ENCODE data around the gene KLHL30.

KLHL30 gene

DNA sequence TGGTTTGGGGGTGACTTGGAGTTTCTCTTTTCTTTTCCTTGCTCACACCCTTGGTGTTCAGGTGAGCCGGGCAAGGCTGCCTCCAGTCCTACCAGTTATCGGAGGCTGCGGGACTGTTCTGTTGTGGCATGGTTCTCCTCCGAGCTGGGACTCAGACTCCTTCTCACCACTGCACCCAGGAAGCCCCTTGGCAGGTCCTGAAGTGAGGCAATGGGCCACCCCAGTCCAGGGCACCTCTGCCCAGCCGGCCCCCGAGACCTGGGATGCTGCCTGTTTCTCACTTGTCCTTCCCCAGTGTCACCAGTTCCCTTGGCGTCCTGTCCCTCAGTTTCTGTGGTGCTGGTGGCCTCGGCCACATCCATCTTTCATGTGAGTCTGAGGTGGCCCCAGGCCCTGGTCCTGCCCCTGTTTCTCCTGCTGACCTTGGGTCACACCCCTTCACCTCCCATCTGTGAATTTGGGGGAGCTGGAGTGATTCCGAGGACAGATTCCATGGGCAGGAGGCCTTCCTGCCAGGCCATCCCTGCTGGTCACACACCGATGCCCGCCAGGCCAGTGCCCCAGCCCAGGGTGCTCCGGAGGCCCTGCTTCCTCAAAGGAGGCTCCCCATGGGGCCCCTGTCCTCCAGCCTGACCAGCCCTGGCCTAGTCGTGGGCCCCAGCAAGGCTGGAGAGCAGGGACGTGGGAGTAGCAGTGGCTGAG lies 6.6 kb upstream of the KLHL30 start:
- DNase-seq = no peak

DNA sequence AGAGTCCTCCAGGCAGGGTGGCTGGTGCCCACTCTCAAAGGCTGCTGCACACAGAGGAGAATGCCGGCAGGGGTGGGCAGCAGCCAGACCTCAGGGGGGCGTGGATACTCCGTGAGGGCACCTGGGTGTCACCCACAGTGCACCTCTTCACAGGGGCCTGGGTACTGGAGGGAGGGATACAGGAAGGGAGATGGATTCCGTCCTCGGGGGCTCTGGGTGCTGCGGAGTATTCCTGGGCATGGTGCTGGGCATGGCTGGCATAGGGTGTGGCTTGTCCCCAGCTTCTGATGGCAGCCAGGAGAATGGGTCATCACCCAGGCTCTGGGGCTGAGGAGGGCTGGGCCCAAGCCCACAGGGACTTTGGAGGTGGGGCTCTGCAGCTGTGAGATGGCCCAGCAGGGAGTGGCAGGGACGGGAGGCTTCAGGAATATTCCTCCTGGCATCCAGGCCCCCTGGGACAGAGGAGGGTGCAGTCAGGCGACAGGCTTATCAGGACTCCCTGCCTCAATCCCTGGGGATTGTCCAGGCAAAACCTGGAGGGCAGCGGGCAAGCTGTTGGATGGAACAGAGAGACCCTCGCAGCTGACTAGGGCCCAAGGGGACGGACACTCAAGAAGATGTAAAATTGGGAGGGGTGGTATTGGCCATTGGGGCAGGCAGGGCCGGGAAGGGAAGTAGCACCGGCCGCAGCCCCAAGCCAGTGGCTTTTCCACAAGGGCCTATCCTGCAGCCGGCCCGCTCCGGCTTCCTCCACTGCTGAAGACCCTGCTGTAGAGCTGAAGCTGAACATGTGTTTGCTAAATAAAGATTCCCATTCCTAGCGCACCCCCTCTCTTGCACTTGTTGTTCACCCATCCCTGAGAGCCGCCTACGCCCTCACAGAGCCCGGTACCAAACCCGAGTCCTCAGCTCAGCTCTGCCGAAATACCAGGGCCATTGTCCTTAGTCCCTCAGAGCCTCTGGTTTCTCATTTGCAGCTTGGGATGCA lies 5.7 kb upstream of the KLHL30 start:
- no peak for DNase-seq

DNA sequence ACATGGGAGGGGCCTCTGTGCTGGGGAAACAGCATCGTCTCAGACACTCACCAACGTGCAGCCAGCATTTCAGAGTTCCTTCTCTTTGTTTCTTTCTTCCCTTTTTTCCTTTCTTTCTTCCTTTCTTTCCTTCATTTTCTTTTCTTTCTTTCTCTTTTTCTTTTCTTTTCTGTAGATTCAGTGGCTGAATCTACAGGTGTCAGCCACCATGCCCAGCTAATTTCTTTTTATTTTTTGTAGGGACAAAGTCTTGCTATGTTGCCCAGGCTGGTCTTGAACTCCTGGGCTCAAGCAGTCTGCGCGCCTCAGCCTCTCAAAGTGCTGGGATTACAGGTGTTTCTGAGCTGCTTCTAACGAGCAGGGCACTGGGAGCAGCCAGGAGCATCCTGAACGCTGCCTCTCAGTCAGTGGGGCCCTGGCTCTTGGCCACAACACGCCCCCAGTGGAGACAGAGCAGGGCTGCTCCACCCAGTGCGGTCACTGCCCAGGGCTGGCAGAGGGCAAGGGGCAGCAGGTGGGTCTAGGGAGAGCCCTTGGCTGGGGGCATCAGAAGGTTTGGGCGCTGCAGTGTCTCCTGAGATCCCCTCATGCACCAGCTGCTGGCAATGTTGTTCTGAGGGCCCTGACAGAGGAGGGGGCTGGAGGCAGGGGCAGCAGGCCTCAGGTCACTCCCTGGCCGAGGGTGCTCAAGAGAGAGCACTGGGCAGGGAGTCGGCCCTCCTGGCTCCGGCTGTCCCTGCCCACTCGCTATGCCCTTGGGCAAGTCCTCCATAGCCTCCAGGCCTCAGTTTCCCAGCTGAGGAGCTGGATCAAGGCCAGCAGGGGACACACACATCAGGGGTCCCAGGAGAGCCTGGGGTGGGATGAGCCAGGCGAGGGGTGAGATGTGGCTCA lies 4.7 kb upstream of the KLHL30 start:
- DNase-seq = no peak

DNA sequence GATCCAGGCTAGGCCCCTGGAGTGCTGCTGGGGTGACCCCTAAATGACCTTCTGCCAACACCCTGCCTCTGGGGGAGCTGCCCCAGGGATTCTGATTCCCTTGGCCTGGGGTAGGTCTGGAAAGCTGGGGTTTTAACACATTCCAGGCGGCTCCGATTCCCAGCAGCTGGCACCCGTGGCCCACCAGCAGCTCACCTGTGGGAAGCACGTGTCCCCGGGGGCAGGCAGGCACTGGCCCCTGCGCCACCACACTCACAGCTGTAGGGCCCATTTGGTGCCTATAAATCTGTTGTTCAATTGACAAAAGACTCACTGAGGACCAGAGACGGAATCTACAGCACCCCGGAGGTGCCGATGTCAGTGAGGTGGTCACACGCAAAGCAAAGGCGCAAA lies 4.1 kb upstream of the KLHL30 start:
- DNase-seq = no peak

DNA sequence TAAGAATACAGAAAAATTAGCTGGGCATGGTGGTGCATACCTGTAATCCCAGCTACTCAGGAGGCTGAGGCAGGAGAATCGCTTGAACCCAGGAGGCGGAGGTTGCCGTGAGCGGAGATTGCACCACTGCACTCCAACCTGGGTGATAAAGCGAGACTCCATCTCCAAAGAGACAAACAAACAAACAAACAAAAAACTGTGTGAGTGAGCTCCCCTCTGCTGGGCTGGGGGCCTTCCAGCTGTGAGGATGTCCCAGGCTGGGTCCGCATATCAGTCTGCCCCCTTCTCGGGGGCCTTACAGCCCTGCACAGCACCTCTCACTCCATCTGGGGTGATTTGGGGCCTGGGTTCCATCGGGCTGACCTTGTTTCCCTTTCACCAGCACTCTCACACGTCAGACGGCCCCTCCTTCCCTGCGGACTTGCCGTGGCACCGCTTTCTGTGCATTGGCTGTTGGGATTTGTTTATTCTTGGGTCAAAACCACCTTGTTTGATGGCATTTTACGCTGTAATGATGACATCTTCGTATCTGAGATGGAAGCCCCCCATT lies 2.8 kb upstream of the KLHL30 start:
- DNase-seq = no peak

DNA sequence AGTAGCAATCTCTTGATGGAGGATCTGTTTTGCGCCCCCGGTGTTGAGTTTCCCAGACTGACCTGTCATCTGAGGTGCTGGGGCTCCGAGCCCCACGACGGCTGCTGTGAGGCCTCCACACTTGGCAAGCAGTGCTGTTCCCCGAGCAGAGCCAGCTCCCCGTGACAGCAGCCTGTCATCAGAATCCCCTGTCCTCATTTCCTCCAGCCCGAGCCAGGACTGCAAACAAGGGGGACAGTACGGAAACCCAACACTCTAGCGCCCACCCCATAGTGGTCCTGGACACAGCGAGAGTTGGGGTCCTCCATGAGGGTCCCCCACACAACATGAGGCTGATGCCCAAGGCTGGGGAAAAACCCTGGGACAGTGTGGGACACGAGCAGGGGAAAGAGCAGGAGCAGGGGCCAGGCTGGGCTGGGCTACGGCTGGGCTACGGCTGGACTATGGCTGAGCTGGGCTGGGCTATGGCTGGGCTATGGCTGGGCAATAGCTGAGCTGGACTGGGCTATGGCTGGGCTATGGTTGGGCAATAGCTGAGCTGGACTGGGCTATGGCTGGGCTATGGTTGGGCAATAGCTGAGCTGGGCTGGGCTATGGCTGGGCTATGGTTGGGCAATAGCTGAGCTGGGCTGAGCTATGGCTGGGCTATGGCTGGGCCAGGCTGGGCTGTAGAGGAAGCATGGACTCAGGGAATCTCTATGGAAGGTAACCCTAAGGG lies 1.5 kb upstream of the KLHL30 start:
- DNase-seq = no peak

DNA sequence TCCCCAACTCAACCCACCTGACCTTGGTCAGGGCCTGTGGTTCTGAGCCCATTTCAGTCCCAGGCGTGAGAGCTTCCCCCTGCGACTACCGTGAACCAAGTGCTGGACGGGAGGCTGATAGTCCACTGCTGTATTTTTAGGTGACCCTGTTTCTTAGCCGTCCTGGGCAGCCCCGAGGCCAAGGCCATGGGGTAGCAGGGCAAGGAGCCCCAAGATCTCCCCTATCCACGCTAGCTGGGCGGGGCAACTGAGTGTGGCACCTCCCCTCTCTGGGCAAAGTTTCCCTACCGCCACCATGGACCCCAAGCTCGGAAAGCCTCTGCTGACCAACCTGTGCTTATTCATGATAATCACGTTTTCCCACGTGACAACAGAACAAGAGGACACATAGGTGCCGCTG lies 583 bp upstream of the KLHL30 start:
- no peak for DNase-seq

DNA sequence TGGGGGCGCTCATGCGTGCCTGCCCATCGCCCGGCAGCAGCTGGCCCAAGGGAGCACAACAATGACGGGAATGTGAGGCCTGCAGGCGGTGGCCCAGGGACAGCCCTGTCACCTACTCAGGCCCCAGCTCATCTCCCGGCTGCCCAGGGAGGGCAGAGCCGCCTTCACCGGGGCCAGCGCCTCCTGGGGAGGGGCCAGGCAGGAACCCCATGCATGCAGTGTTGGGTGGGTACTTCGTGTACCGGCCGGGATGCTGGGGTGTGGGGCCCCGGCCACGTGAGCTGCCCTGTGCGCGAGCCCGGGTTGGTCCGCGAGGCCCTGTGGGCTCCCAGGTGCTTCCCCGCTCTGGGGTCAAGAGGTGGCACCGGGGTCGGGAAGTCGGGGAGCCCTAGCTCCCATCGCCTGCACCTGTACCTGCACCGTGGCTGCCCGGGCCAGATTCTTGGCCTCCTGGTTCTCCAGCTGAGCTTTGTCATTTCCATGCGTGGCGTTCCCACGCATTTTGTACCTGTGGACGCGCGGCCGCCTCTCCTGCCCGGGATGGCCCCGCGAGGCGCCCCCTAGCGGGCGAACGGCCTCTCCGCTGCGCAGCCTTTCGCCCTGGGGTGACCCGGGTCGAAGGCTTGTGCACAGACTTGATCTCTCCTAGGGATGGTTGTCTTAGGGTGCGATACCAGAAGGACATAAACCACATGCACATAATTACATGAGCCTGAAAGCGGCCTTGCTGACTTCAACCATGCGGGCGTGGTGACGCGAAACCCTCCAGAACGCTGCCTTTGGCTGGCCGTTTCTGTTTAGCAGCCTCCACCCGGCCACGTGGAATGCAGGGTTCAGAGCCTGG lies 950 bp downstream of the KLHL30 start:
- peak; percentile 36 for DNase-seq

DNA sequence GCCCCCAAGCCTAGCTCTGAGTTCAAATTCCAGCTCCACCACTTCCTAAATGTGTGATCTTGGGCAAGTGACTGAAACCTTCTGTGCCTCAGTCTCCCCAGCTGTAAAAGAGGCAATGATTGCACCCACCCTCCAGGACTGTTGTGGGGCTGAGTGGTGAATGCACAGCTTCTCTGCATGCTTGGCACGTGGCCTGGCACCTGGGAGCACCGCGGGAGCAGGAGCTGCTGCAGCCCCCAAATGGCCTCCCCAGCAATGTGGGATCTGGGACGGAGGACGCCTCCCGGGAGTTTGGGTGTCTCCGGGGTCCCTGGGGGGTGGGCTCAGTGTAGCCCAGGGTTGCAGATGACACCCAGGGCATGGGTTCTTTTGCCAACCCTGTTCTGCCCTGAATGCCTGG lies 1.6 kb downstream of the KLHL30 start:
- DNase-seq = no peak

DNA sequence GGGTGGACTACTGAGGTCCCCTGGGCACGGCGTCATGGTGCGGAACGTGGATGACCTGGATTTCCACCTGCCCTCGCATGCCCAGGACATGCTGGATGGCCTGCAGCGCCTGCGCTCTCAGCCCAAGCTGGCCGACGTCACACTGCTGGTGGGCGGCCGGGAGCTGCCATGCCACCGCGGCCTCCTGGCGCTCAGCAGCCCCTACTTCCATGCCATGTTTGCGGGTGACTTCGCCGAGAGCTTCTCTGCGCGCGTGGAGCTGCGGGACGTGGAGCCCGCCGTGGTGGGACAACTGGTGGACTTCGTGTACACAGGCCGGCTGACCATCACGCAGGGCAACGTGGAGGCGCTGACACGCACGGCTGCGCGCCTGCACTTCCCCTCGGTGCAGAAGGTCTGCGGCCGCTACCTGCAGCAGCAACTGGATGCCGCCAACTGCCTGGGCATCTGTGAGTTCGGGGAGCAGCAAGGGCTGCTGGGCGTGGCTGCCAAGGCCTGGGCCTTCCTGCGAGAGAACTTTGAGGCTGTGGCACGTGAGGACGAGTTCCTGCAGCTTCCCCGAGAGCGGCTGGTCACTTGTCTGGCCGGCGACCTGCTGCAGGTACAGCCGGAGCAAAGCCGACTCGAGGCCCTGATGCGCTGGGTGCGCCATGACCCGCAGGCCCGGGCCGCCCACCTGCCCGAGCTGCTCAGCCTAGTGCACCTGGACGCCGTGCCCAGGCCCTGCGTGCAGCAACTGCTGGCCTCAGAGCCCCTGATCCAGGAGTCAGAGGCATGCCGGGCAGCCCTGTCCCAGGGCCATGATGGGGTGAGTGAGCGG lies 2.5 kb downstream of the KLHL30 start:
- no peak for DNase-seq

DNA sequence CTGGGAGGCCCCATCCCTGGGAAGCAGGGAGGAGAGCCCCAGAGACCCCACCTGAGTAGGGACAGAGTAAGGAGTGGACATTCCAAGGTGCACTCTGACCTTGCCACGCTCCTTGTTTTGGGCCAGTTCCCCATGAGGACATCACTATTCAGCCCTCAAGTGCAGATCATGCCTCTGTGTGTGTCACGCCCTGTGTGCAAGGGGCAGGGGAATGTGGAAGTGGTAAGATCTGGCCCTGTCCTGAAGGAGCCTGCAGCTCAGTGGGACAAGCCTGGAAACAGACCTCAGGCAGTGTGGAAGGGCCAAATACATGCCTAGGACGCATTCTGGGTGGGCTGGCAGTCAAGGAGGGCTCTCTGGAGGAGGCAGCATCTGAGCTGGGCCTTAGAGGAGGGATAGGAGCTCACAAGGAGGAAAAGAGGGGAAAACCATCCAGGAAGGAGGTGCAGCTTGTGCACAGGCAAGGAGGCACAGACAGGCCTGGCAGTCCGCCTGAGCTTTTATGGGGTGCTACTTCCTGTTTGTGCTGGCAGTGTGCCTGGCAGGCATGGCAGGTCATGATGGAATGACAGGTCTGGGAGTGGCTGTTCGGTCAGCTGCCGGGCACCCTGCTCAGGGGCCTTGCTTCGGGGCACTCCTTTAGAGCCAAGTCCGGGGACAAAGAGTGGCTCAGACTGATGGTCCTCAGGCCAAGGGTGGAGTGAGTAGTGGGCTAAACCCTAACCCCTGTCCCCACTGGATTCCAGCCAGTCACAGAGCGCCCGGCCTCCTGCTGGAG lies 3.3 kb downstream of the KLHL30 start:
- DNase-seq = no peak

DNA sequence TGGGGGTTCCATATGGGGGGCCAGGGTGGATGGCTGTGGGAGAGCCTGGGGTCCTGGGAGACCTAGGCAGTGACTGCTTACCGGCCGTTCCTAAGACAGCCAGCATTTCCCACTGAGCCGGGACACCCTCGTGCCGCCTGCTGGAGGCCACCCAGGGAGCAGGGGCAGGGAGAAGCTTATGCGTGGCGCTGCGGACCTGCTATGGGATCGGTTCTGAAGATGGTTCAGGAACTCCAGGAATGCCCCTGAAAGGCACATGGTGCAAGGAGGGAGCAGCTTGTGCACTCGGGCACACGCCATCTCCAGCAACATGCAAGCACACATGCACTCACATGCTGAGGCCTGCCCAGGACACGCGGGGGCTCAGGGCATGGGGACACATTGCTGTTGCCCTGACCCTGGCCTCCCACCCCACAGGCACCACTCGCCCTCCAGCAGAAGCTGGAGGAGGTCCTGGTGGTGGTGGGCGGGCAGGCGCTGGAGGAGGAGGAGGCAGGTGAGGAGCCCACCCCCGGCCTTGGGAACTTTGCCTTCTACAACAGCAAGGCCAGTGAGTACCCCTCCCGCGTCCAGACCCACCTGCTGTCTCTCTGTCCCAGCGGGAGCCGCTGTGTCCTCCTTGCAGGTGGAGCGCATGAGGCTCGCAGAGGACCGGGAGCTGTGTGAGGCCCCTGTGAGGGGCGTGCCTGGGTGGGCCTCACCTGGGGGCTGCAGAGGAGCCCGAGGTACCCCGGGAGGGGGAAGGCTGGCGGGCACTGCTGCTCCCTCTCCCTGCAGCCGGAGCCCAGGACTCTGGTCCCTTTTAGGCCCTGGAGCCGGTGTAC lies 4.1 kb downstream of the KLHL30 start:
- no peak for DNase-seq

DNA sequence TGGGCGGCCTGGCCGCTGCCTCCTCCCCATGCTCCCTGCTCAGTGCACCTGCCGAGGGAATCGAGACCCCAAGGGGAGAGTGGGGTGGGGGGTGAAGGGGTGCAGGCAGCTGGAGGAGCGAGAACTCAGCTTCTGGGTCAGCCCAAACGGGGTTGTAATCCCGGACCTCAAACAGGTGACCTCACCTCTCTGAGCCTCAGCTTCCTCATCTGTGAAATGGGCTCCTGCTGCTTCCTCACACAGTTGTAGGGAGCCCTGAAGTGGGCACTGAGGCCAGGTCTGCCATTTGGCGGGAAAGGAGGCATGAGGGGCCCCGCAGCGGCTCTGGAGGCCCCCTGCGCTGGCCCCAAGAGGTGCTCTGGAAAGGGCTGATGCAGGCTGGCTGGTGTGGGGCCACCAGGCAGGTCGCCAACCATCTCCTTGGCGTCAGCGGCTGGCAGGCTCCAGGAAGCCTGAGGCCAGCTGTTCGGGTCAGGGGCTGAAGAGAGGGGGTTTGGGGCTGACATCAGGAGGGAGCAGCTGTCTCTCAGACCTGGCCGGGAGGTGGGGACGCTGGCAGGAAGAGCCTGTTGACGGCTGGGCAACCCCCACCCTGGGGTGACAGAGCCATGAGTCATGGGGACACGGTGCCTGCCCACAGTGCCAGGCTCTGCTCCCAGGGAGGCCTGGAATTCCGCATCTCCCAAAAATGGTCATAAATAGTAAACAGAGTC lies 4.9 kb downstream of the KLHL30 start:
- no peak for DNase-seq

DNA sequence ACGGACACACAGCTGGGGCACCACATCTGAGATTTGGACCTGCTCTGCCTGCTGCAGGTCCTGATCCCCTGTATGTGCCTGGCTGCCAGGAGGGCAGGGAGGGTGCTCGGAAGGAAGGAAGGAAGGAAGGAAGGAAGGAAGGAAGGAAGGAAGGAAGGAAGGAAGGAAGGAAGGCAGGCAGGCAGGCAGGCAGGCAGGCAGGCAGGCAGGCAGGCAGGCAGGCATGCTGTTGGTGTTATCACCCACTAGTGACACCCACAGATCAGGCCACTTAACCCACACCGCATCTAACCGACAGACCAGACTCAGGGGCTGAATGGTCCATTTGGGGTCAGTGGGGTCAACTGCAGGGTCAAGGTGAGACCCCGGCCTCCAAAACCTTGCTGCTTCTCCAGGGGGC lies 5.8 kb downstream of the KLHL30 start:
- no peak for DNase-seq

DNA sequence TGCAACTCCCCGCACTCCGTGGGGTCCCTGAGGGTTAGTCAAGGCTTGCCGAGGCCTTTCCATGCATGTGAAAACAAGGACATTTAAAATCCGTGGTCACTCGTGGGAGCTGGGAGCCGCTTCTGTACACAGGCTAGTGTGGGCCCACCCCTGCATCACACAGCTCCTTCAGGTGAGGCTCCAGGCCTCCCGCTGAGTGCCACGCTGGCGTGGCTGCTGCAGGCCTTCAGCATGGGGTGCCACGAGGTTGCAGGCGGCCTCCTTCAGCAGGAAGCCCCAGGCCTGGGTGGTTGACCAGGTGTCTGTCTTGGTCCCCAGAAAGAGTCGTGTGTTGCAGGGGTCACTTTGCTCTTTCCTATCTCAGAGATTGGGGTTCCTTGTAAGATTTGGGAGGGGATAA lies 6.6 kb downstream of the KLHL30 start:
- no peak for DNase-seq

DNA sequence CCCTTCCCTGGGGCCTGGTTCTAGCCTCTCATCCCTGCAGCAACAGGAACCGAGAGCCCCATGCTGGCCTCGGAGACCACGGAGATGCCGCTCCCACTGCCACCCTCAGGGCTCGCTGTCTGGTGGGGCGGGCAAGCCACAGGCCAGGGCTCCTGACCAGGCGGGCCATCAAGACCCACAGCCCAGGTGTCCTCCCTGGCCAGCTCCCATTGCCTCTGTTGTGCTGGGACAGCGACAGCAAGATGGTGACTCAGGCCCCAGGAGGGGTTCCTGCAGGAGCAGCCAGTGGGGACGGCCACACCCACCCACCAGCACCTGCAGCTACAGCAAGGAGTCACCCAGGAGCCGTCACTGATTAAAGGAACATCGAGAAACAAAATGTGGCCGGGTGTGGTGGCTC lies 7.4 kb downstream of the KLHL30 start:
- DNase-seq = no peak

DNA sequence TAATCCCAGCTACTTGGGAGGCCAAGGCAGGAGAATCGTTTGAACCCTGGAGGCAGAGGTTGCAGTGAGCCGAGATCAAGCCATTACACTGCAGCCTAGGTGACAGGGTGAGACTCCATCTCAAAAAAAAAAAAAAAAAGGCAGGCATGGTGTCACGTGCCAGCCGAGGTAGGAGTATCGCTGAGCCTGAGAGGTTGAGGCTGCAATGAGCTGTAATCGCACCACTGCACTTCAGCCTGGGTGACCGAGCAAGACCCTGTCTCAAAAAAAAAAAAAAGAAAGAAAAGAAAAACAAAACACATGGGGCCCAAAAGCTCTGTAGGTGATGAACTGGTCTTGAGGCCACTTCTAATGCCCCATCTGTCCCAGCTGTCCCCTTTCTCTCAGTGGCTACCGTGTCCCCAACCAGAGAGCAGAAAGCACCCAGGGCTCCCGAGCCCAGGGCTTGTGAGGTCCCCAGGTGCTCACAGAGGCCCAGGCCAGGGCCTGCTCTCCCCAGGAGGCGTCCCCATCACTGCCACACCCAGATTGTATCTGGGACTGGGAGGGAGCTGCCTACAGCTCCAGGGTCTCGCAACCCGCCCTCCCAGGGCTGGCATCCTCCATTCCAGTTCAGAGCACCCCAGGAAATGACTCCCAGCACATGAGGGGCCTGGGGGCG lies 8.5 kb downstream of the KLHL30 start:
- no peak for DNase-seq

Data from activated T-cell treated with anti-CD3 and anti-CD28 coated beads, Interleukin-2, amount 50 U/mL, for 1 hour (primary cell).